ENCODE data around the gene SLN. TPM values are rescaled to one million over a fixed set of nuclear protein-coding genes. Genes with fewer than 3 reads are reported as not detected.

Gene SLN
- total and polyA plus RNA-seq, 7 donors, result 475 to 8,637 (median 2,561) TPM

GRCh38 chr11:107740271-107740670 is 28.4 kb upstream of the SLN start:
- Histone ChIP-seq H3K36me3 (ENCODE audit: insufficient read depth in 1 of 2, low read depth in 1 of 2) (no peaks in the 10 kb centered on the region), H3K27me3 (ENCODE audit: insufficient read depth in 3 of 3, low read length in 2 of 3) (no peaks in the 10 kb centered on the region), H3K4me3 (no peak overlapping the region), H3K4me1 (peaks cover 11% of the 10 kb centered on the region), H3K9me3 (peaks cover 3% of the 10 kb centered on the region), H3K27ac (no peak overlapping the region)
- no peak for ATAC-seq
- DNase-seq, result no peak
- intact Hi-C loops (cut with DNase I), result loop anchor here in 1 of 2 donors (5.0 kb wide), 1 partner anchor 33 kb away; no protein-coding TSS in a partner anchor
- TF ChIP-seq, protein P1, sequence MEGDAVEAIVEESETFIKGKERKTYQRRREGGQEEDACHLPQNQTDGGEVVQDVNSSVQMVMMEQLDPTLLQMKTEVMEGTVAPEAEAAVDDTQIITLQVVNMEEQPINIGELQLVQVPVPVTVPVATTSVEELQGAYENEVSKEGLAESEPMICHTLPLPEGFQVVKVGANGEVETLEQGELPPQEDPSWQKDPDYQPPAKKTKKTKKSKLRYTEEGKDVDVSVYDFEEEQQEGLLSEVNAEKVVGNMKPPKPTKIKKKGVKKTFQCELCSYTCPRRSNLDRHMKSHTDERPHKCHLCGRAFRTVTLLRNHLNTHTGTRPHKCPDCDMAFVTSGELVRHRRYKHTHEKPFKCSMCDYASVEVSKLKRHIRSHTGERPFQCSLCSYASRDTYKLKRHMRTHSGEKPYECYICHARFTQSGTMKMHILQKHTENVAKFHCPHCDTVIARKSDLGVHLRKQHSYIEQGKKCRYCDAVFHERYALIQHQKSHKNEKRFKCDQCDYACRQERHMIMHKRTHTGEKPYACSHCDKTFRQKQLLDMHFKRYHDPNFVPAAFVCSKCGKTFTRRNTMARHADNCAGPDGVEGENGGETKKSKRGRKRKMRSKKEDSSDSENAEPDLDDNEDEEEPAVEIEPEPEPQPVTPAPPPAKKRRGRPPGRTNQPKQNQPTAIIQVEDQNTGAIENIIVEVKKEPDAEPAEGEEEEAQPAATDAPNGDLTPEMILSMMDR (IDR thresholded peaks at IDR 0.05), result no peak
- 89 to 96% (median 92%) methylated on average over 4 of the region's 4 CpGs for WGBS, 3 donors

DNA sequence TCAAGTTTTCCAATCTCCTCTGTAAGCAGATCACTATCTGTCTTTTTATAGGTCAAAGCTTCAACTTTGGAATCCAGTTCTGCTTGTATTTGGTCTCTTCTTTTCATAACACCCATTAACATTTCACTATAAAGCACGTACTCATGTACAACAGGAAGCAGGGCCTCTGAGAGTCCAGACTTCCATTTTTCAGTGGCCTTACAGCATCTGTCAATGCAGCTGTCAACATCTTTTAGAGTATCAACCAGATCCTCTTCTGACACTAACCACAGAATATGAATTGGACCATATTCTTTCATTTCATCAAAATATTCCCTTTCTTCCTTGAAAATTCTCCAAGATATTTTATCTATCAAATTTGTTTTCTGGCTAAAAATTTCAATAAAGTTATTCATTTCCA is 24.7 kb upstream of the SLN start:
- Histone ChIP-seq H3K4me3 (no peak overlapping the region), H3K36me3 (ENCODE audit: insufficient read depth in 1 of 2, low read depth in 1 of 2) (no peaks in the 10 kb centered on the region), H3K9me3 (peaks cover 3% of the 10 kb centered on the region), H3K27ac (no peak overlapping the region), H3K27me3 (ENCODE audit: insufficient read depth in 3 of 3, low read length in 2 of 3) (no peaks in the 10 kb centered on the region), H3K4me1 (no peaks in the 10 kb centered on the region)
- ATAC-seq (no peak), DNase-seq (no peak)
- intact Hi-C loops (cut with DNase I), result no loop called here
- TF ChIP-seq, protein P1 (IDR thresholded peaks at IDR 0.05), result no peak
- 27 to 69% (median 66%) methylated on average over 1 of the region's 1 CpG for WGBS, 3 donors

DNA sequence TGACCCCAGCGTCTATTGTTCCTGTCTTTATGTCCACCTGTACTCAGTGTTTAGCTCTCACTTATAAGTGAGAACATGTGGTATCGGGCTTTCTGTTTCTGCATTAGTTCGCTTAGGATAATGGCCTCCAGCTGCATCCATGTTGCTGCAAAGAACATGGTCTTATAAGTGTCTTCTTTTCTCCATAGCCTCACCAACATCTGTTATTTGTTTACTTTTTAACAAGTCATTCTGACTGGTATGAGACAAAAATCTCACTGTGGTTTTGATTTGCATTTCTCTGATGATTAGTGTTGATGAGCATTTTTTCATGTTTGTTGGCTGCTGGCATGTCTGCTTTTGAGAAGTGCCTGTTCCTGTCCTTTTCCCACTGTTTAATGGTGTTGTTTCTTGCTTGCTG is 21.7 kb upstream of the SLN start:
- Histone ChIP-seq H3K4me1 (no peaks in the 10 kb centered on the region), H3K9me3 (no peaks in the 10 kb centered on the region), H3K36me3 (ENCODE audit: insufficient read depth in 1 of 2, low read depth in 1 of 2) (no peaks in the 10 kb centered on the region), H3K27me3 (ENCODE audit: insufficient read depth in 3 of 3, low read length in 2 of 3) (no peaks in the 10 kb centered on the region), H3K27ac (no peak overlapping the region), H3K4me3 (no peak overlapping the region)
- DNase-seq (no peak), ATAC-seq (no peak)
- TF ChIP-seq, protein P1 (IDR thresholded peaks at IDR 0.05), result no peak
- intact Hi-C loops (cut with DNase I), result no loop called here
- WGBS, 3 donors, result 84 to 90% (median 89%) methylated on average over 3 of the region's 3 CpGs

GRCh38 chr11:107732689-107733051 is 20.8 kb upstream of the SLN start:
- Histone ChIP-seq H3K27me3 (ENCODE audit: insufficient read depth in 3 of 3, low read length in 2 of 3) (no peaks in the 10 kb centered on the region), H3K27ac (no peak overlapping the region), H3K36me3 (ENCODE audit: insufficient read depth in 1 of 2, low read depth in 1 of 2) (no peaks in the 10 kb centered on the region), H3K4me3 (no peak overlapping the region), H3K9me3 (no peaks in the 10 kb centered on the region), H3K4me1 (no peaks in the 10 kb centered on the region)
- 76 to 90% (median 84%) methylated on average over 10 of the region's 10 CpGs for WGBS, 3 donors
- ATAC-seq (no peak), DNase-seq (no peak)
- TF ChIP-seq, protein P1 (IDR thresholded peaks at IDR 0.05), result no peak
- intact Hi-C loops (cut with DNase I), result no loop called here

DNA sequence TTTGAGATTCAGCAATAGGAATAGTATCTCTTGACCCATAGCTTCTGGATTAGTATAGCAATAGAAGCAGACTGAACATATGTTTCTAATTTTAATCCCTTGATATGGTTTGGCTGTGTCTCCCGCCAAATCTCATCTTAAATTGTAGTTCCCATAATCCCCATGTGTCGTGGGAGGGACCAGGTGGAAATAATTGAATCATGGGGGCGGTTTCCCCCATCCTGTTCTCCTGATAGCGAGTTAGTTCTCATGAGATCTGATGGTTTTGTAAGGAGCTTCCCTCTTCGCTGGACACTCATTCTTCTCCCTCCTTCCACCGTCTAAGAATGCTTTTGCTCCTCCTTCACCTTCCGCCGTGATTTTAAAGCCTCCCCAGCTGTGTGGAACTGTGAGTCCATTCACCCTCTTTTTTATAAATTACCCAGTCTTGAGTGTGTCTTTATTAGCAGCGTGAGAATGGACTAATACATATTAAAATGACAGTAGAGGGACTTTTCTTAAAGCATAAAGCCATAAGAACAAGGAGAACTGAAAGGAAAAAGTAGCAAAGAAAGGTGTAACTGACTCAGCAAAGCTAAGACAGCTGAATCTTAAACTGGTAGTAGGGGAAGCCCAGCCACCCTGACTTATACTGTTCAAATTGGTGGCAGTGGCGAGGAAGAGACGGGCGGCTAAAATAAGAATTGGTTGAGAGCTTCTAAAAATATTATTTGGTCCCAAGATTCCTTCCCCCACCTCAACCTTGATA is 20.3 kb upstream of the SLN start:
- Histone ChIP-seq H3K36me3 (ENCODE audit: insufficient read depth in 1 of 2, low read depth in 1 of 2) (no peaks in the 10 kb centered on the region), H3K27me3 (ENCODE audit: insufficient read depth in 3 of 3, low read length in 2 of 3) (no peaks in the 10 kb centered on the region), H3K27ac (no peak overlapping the region), H3K4me3 (no peak overlapping the region), H3K4me1 (no peaks in the 10 kb centered on the region), H3K9me3 (no peaks in the 10 kb centered on the region)
- TF ChIP-seq, protein P1 (IDR thresholded peaks at IDR 0.05), result no peak
- no peak for ATAC-seq
- 69 to 78% (median 72%) methylated on average over 12 of the region's 12 CpGs for WGBS, 3 donors
- no peak for DNase-seq
- intact Hi-C loops (cut with DNase I), result no loop called here
